Naive thymus-derived CD4-positive, alpha-beta T cell (primary cell): ENCODE data around the gene HACD4. TPM values are rescaled to one million over a fixed set of nuclear protein-coding genes. Genes with fewer than 3 reads are reported as not detected.
A peak's percentile ranks its signal among the peaks of the same experiment; 100 is the strongest.

Experiments
- ATAC-seq: fragments of 150-1000 bp; cut with Tn5 transposase; 2 replicates; pipeline ENCODE4 v1.10.0; 2021; ENCODE audit warnings: mild to moderate bottlenecking, moderate library complexity
- CTCF ChIA-PET: fragments of 350-600 bp; sonication (Branson Sonifier 250); formaldehyde crosslinking; loops from one replicate; lab custom pipeline; 2021; ENCODE audit warnings: antibody characterized with exemption; lab: Charles Lee
- POLR2A ChIA-PET: fragments of 350-600 bp; sonication (Branson Sonifier 250); formaldehyde crosslinking; loops from one replicate; lab custom pipeline; 2021; ENCODE audit warnings: antibody characterized with exemption, inconsistent platforms; lab: Charles Lee
- DNase-seq, 9 donors: peaks; one replicate each; pipeline versions ENCODE4 v3.0.0 to v3.0.0-alpha.2; 2020 to 2022; ENCODE audit warnings: mixed read lengths in 1 of 9
- H3K27ac ChIP-seq: one replicate; pipeline ENCODE4 v1.7.0; 2013; ENCODE audit warnings: mild to moderate bottlenecking, low read depth, low read length, moderate library complexity
- H3K27me3 ChIP-seq, 2 donors: one replicate each; pipeline ENCODE4 v1.7.0; 2013; ENCODE audit warnings: low read length in 2 of 2, mild to moderate bottlenecking in 2 of 2, moderate library complexity in 2 of 2; ENCODE audit not compliant: control insufficient read depth in 2 of 2, insufficient read depth in 2 of 2
- H3K36me3 ChIP-seq, 3 experiments: 1 replicate in 2 of 3; 2 replicates in 1 of 3; pipeline ENCODE4 v1.7.0; 2013; ENCODE audit warnings: low read length in 3 of 3, mild to moderate bottlenecking in 3 of 3, moderate library complexity in 1 of 3; ENCODE audit not compliant: insufficient read depth in 3 of 3, control insufficient read depth in 2 of 3
- H3K4me1 ChIP-seq, 2 donors: one replicate each; pipeline ENCODE4 v1.7.0; 2013; ENCODE audit warnings: low read length in 2 of 2, mild to moderate bottlenecking in 2 of 2, moderate library complexity in 1 of 2; ENCODE audit not compliant: control insufficient read depth in 2 of 2, insufficient read depth in 2 of 2
- H3K4me3 ChIP-seq: 2 replicates; pipeline ENCODE4 v1.7.0; 2013; ENCODE audit warnings: mild to moderate bottlenecking, low read length
- H3K9me3 ChIP-seq, 3 experiments: 1 replicate in 2 of 3; 2 replicates in 1 of 3; pipeline ENCODE4 v1.7.0; 2013; ENCODE audit warnings: low read length in 3 of 3; ENCODE audit not compliant: control insufficient read depth in 2 of 3
- H3K27ac Mint-ChIP-seq, 9 donors: one replicate each; pipeline ENCODE4 v1.8.0; 2020 to 2022; ENCODE audit warnings: mixed read lengths in 9 of 9, mild to moderate bottlenecking in 8 of 9, moderate library complexity in 5 of 9, inconsistent platforms in 2 of 9
- H3K27me3 Mint-ChIP-seq, 5 donors: one replicate each; pipeline ENCODE4 v1.8.0; 2021 to 2022; ENCODE audit warnings: mixed read lengths in 5 of 5, mild to moderate bottlenecking in 1 of 5
- H3K36me3 Mint-ChIP-seq, 5 donors: one replicate each; pipeline ENCODE4 v1.8.0; 2020 to 2022; ENCODE audit warnings: mixed read lengths in 5 of 5, mild to moderate bottlenecking in 3 of 5, inconsistent platforms in 1 of 5
- H3K4me1 Mint-ChIP-seq, 7 donors: one replicate each; pipeline ENCODE4 v1.8.0; 2020 to 2022; ENCODE audit warnings: mixed read lengths in 7 of 7, mild to moderate bottlenecking in 3 of 7, inconsistent platforms in 1 of 7
- H3K4me3 Mint-ChIP-seq, 10 donors: one replicate each; pipeline ENCODE4 v1.8.0; 2020 to 2022; ENCODE audit warnings: mild to moderate bottlenecking in 10 of 10, mixed read lengths in 10 of 10, moderate library complexity in 6 of 10, inconsistent platforms in 2 of 10
- H3K9me3 Mint-ChIP-seq, 11 donors: one replicate each; pipeline ENCODE4 v1.8.0; 2020 to 2022; ENCODE audit warnings: mixed read lengths in 11 of 11, mild to moderate bottlenecking in 4 of 11, inconsistent platforms in 1 of 11, moderate library complexity in 1 of 11
- intact Hi-C, 2 donors: fragments of 100-400 bp; cut with micrococcal nuclease; formaldehyde crosslinking; loops; one replicate each; pipeline ENCODE4 v1.15.1; 2023
- polyA plus RNA-seq, 2 donors: library from polyadenylated mRNA; unstranded; fragments of 300-500 nt; fragmentation: Illumina TruSeq; gene quantifications; one replicate each; pipeline ENCODE4 v1.2.3, GENCODE V29; 2021
- total RNA-seq, 6 experiments: library from RNA in 5 of 6; stranded (reverse) in 5 of 6; gene quantifications; 1 replicate in 5 of 6; 2 replicates in 1 of 6; pipeline ENCODE4 v1.2.3 and lab custom pipeline; 2021 to 2026

Gene HACD4
- total and polyA plus RNA-seq, 7 experiments from 2014 or later, result 7.6 to 15.2 (median 13.4) TPM

DNA sequence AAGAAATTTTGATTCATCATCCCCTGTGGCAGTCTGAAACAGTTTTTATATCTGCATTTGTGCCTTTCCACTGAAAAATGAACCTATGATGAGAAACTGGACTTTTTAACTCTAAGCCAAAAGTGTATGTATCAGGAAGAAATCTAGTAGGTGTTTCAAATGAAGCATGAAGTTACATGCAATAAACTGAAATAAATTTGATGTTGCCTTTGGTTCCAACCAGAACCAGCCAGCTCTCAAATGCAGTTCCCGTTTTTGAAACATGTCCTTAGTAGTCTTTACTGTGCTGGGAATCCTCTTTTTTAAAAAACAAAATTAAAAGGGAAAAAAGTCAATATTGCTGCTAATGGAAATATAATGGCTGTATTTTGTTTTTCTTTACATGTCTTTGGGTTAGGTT lies 43.9 kb downstream of the HACD4 start:
- Histone ChIP-seq H3K36me3 (peaks cover 0 to 16% (median 3%) of the 10 kb centered on the region in 3 experiments), H3K27ac (no peak overlapping the region), H3K9me3 (no peaks in the 10 kb centered on the region), H3K4me3 (no peak overlapping the region), H3K4me1 (no peaks in the 10 kb centered on the region), H3K27me3 (no peaks in the 10 kb centered on the region)
- intact Hi-C loops, result no loop called here
- ATAC-seq (no peak), DNase-seq (no peak)
- no peak overlapping the region for H3K27ac Mint-ChIP-seq
- H3K4me1 Mint-ChIP-seq, result no peaks in the 10 kb centered on the region
- CTCF ChIA-PET, result no interaction called here
- POLR2A ChIA-PET, result no interaction called here
- H3K4me3 Mint-ChIP-seq, result no peak overlapping the region
- peaks cover 0 to 1% (median 0%) of the 10 kb centered on the region in 11 donors for H3K9me3 Mint-ChIP-seq
- peaks cover 9 to 61% (median 44%) of the 10 kb centered on the region in 5 donors for H3K36me3 Mint-ChIP-seq
- no peaks in the 10 kb centered on the region for H3K27me3 Mint-ChIP-seq

DNA sequence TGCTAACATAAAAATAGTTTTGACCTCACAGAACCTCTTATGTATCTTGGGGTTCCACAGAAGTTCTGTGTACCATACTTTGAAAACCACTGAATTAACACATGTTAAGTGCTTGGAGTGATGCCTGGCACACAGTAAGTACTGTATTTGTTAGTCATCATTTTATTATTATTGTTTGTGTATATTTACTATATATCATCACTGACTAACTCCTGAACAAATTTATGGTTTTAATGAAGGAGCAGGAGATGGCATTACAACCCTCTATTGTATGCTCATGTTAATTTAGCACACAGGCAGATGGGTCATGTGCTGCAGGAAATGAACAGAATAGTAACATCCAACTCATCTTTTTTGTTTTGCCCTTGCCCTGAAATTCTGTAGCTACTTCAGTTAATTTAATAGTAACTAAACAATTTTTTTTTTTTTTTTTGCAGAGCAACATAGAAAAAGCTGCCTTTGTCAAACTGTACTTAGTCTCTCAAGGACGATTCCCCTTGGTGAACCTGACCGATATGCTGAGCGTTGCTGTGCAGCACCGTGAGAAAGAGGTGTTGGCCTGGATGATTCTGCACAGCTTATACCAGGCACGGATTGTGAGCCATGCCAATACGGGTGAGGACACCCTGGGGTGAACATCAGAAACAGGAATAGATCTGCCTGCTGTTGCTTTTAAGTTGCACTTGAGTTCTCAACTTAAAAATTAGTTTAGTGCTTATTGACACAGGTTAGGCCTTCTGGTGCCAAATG lies 45.4 kb downstream of the HACD4 start:
- Mint-ChIP-seq H3K27me3 (no peaks in the 10 kb centered on the region), H3K27ac (no peak overlapping the region), H3K4me1 (peaks cover 0 to 5% (median 1%) of the 10 kb centered on the region in 7 donors), H3K9me3 (peaks cover 0 to 1% (median 0%) of the 10 kb centered on the region in 11 donors), H3K4me3 (no peak overlapping the region), H3K36me3 (peaks cover 11 to 67% (median 47%) of the 10 kb centered on the region in 5 donors)
- Histone ChIP-seq H3K27ac (no peak overlapping the region), H3K4me3 (no peak overlapping the region), H3K9me3 (no peaks in the 10 kb centered on the region), H3K36me3 (peaks cover 0 to 16% (median 3%) of the 10 kb centered on the region in 3 experiments), H3K27me3 (no peaks in the 10 kb centered on the region), H3K4me1 (no peaks in the 10 kb centered on the region)
- ATAC-seq (no peak), DNase-seq (no peak)
- ChIA-PET POLR2A (interaction anchor here (0.7 kb wide), 2 partner anchors 325 to 688 kb away, joined by 4 to 7 read pairs; no protein-coding TSS in a partner anchor), CTCF (no interaction called here)
- intact Hi-C loops, result no loop called here

DNA sequence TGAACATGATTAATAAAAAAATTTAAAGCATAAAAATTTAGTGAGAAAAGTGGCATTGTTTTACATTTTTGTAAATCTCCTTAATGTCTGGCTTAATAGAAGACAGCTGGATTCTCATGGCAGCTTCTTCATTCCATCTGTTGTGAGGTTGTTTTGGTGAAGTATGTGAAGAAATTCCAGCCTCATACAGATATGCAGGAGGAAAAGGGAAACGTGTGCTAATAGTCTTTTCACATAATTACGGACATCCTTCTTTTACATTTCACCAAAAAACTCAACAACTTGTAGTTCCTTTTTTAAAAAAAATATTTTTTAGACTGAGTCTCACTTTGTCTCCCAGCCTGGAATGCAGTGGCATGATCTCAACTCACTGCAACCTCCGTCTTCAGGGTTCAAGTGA lies 46.9 kb downstream of the HACD4 start:
- no peaks in the 10 kb centered on the region for H3K27me3 ChIP-seq
- H3K36me3 ChIP-seq, result peaks cover 0 to 9% (median 3%) of the 10 kb centered on the region in 3 experiments
- intact Hi-C loops, result no loop called here
- no peak for ATAC-seq
- H3K9me3 Mint-ChIP-seq, result no peaks in the 10 kb centered on the region
- H3K9me3 ChIP-seq, result no peaks in the 10 kb centered on the region
- H3K4me3 Mint-ChIP-seq, result no peak overlapping the region
- peaks cover 0 to 11% (median 4%) of the 10 kb centered on the region in 7 donors for H3K4me1 Mint-ChIP-seq
- peaks cover 3 to 58% (median 37%) of the 10 kb centered on the region in 5 donors for H3K36me3 Mint-ChIP-seq
- ChIA-PET POLR2A (no interaction called here), CTCF (interaction anchor here (0.9 kb wide), 1 partner anchor 11 kb away, joined by 3 read pairs; no protein-coding TSS in a partner anchor)
- no peaks in the 10 kb centered on the region for H3K27me3 Mint-ChIP-seq
- no peaks in the 10 kb centered on the region for H3K4me1 ChIP-seq
- H3K27ac ChIP-seq, result no peak overlapping the region
- H3K27ac Mint-ChIP-seq, result no peak overlapping the region
- no peak overlapping the region for H3K4me3 ChIP-seq
- DNase-seq, result no peak

DNA sequence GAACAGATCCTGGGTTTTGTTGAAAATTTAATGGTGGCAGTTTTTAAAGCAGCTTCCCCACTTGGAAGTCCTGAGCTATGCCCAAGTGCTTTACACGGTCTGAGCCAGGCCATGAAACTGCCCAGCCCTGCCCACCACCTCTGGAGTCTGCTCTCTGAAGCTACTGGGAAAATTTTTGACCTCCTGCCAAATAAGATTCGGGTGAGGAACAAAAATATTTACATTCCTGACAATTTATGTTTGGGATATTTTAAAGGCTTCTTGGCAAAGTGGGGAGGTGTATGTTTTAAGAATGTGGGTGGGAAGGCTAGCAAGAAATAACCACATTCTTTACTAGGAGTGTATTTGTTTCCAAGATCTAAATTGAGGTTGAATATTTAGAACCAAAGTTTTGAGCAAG lies 50.0 kb downstream of the HACD4 start:
- H3K9me3 ChIP-seq, result no peaks in the 10 kb centered on the region
- peaks cover 0 to 7% (median 3%) of the 10 kb centered on the region in 3 experiments for H3K36me3 ChIP-seq
- no peaks in the 10 kb centered on the region for H3K9me3 Mint-ChIP-seq
- H3K27ac ChIP-seq, result no peak overlapping the region
- intact Hi-C loops, result no loop called here
- ChIA-PET POLR2A (interaction anchor here (1.2 kb wide), 1 partner anchor 12 kb away, joined by 3 read pairs; no protein-coding TSS in a partner anchor), CTCF (no interaction called here)
- no peak for DNase-seq
- no peak overlapping the region for H3K4me3 Mint-ChIP-seq
- H3K27ac Mint-ChIP-seq, result no peak overlapping the region
- peaks cover 0 to 11% (median 4%) of the 10 kb centered on the region in 7 donors for H3K4me1 Mint-ChIP-seq
- no peaks in the 10 kb centered on the region for H3K4me1 ChIP-seq
- H3K36me3 Mint-ChIP-seq, result peaks cover 13 to 59% (median 36%) of the 10 kb centered on the region in 5 donors
- no peak overlapping the region for H3K4me3 ChIP-seq
- H3K27me3 ChIP-seq, result no peaks in the 10 kb centered on the region
- ATAC-seq, result no peak
- no peaks in the 10 kb centered on the region for H3K27me3 Mint-ChIP-seq

DNA sequence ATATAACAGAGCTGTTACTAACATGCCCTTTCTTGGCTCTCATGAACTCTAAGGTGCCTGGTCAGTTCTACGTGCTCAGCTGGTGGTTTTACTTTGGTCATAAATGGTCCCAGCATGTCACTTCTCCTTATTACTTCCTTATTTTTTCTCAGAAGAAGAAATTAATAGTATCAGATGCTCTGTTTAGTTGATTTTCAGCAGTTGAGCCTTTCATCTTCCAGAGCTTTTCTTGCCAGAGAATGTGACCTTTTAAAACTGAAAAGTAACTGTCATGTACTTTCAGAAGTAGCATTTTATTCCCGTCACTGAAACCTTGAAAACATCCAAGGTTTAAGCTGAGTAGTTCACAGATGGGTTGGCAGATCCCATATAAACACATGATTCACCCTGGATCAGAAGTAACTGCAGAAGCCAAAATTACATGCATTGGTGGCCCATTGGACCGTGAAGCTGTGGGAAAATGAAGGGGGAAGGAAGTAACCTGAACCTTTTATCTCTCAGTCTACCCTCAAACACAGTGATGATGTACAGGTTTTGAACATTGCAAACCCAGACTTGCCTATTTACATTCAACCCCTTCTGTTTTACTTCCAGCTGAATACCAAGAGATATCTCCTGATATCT lies 50.5 kb downstream of the HACD4 start:
- ChIA-PET POLR2A (interaction anchor here (1.2 kb wide), 1 partner anchor 11 kb away, joined by 3 read pairs; no protein-coding TSS in a partner anchor), CTCF (no interaction called here)
- H3K27ac ChIP-seq, result no peak overlapping the region
- H3K27ac Mint-ChIP-seq, result peak overlapping the region in 1 of 9 donors; percentile 0
- no peak for DNase-seq
- H3K36me3 ChIP-seq, result peaks cover 0 to 4% (median 3%) of the 10 kb centered on the region in 3 experiments
- no peaks in the 10 kb centered on the region for H3K4me1 ChIP-seq
- peaks cover 16 to 58% (median 36%) of the 10 kb centered on the region in 5 donors for H3K36me3 Mint-ChIP-seq
- H3K4me3 ChIP-seq, result no peak overlapping the region
- intact Hi-C loops, result no loop called here
- H3K4me1 Mint-ChIP-seq, result peaks cover 0 to 11% (median 4%) of the 10 kb centered on the region in 7 donors
- peak; percentile 70 for ATAC-seq
- H3K9me3 ChIP-seq, result no peaks in the 10 kb centered on the region
- H3K9me3 Mint-ChIP-seq, result no peaks in the 10 kb centered on the region
- no peaks in the 10 kb centered on the region for H3K27me3 Mint-ChIP-seq
- no peaks in the 10 kb centered on the region for H3K27me3 ChIP-seq
- no peak overlapping the region for H3K4me3 Mint-ChIP-seq

DNA sequence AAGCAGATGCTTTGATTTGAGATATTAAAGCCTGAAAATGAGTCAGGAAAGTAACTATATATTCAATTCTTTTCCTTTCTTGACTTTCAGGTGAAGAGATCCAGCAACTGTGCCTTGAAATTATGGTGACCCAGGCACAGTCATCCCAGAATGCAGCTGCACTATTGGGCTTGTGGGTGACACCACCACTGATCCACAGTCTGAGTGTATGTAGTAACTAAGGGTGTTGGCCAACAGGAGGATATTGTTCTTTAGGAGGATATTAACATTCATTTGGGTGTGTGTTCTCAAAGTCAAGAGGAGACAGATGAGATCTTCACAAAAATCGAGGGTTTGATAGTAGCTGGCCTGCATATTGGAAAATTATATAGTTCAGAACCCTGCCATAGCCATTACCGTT lies 53.2 kb downstream of the HACD4 start:
- Histone ChIP-seq H3K4me1 (no peaks in the 10 kb centered on the region), H3K27ac (no peak overlapping the region), H3K36me3 (peaks cover 0 to 4% (median 3%) of the 10 kb centered on the region in 3 experiments), H3K27me3 (no peaks in the 10 kb centered on the region), H3K9me3 (no peaks in the 10 kb centered on the region), H3K4me3 (no peak overlapping the region)
- CTCF ChIA-PET, result no interaction called here
- no peak overlapping the region for H3K4me3 Mint-ChIP-seq
- H3K9me3 Mint-ChIP-seq, result no peaks in the 10 kb centered on the region
- peaks cover 0 to 11% (median 4%) of the 10 kb centered on the region in 7 donors for H3K4me1 Mint-ChIP-seq
- H3K27me3 Mint-ChIP-seq, result no peaks in the 10 kb centered on the region
- DNase-seq (no peak), ATAC-seq (no peak)
- peak overlapping the region in 1 of 9 donors; percentile 29 for H3K27ac Mint-ChIP-seq
- POLR2A ChIA-PET, result no interaction called here
- intact Hi-C loops, result no loop called here
- H3K36me3 Mint-ChIP-seq, result peaks cover 16 to 58% (median 41%) of the 10 kb centered on the region in 5 donors
